ENCODE measurements around the gene ARHGAP9.
A peak's percentile ranks its signal among the peaks of the same experiment; 100 is the strongest.

The ARHGAP9 gene

GRCh38 chr12:57462912-57463253 is 16.8 kb downstream of the ARHGAP9 start:
- no peak for TF ChIP-seq CTCF (IDR thresholded peaks at IDR 0.05; ENCODE audit: insufficient read depth, missing control alignments)
- FAIRE-seq (no peak), DNase-seq (ENCODE audit: insufficient read length, low spot score) (no peak)

- DNase-seq (ENCODE audit: insufficient read length, low spot score) (peak; percentile 93), FAIRE-seq (no peak)
- peak; percentile 97 for TF ChIP-seq CTCF (IDR thresholded peaks at IDR 0.05; ENCODE audit: insufficient read depth, missing control alignments)
Observed at GRCh38 chr12:57462251-57462911, 17.3 kb downstream of the ARHGAP9 start.

- FAIRE-seq, result no peak
- no peak for TF ChIP-seq CTCF (IDR thresholded peaks at IDR 0.05; ENCODE audit: insufficient read depth, missing control alignments)
- DNase-seq (ENCODE audit: insufficient read length, low spot score), result no peak
Observed at GRCh38 chr12:57461917-57462250, 17.8 kb downstream of the ARHGAP9 start.

- TF ChIP-seq CTCF (IDR thresholded peaks at IDR 0.05; ENCODE audit: insufficient read depth, missing control alignments), result no peak
- DNase-seq (ENCODE audit: insufficient read length, low spot score) (no peak), FAIRE-seq (no peak)
Observed at GRCh38 chr12:57461276-57461916, 18.3 kb downstream of the ARHGAP9 start.

- DNase-seq (ENCODE audit: insufficient read length, low spot score), result no peak
- no peak for FAIRE-seq
- TF ChIP-seq CTCF (IDR thresholded peaks at IDR 0.05; ENCODE audit: insufficient read depth, missing control alignments), result no peak
Observed at GRCh38 chr12:57460841-57461275, 18.8 kb downstream of the ARHGAP9 start.

GRCh38 chr12:57460468-57460784 is 19.2 kb downstream of the ARHGAP9 start:
- DNase-seq (ENCODE audit: insufficient read length, low spot score), result no peak
- FAIRE-seq, result no peak
- TF ChIP-seq CTCF (IDR thresholded peaks at IDR 0.05; ENCODE audit: insufficient read depth, missing control alignments), result no peak

- TF ChIP-seq CTCF (IDR thresholded peaks at IDR 0.05; ENCODE audit: insufficient read depth, missing control alignments), result no peak
- DNase-seq (ENCODE audit: insufficient read length, low spot score) (no peak), FAIRE-seq (no peak)
Observed at GRCh38 chr12:57459750-57460467, 19.8 kb downstream of the ARHGAP9 start, which contains the start of gene GLI1. Gene GLI1 (plus strand): TSS chr12:57459785. CDS start chr12:57463692, 3,907 bp downstream.

Measured in D721Med (cell line).